ENCODE data around the gene HSD17B12. TPM values are rescaled to one million over a fixed set of nuclear protein-coding genes. Genes with fewer than 3 reads are reported as not detected.

Gene HSD17B12
- total and polyA plus RNA-seq, 2 of the 13 experiments (the other 11 are each of a cell fraction or from before 2014, with no cell fraction given) = 50.3 to 117 TPM

DNA sequence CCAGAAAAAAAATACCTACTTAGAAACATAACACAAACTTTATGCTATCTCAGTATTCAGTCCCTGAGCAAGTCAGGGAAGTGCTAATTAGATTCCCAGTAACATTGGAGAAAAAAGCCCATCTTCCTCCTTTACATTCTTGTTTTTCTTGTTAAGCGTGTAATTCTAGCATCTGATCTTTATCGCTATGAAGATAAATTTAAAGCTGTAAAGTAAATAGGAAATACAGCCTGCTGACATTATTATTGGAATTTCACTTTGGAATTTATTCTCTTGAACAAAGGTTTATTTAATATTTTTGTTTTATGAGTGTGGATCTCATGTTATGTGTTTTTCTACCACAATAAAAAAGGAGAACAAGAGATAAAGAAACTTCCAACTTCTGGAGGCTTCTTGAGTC lies 214.0 kb downstream of the HSD17B12 start:
- Histone ChIP-seq H3K79me2 (ENCODE audit: insufficient read depth, low read length) (no peaks in the 10 kb centered on the region), H3K9ac (ENCODE audit: insufficient read depth, low read depth, low read length) (no peak overlapping the region), H3K27me3 (ENCODE audit: control insufficient read depth in 1 of 2, insufficient read depth in 2 of 2, low read length in 2 of 2) (no peaks in the 10 kb centered on the region), H3K4me1 (ENCODE audit: insufficient read depth, low read length) (no peaks in the 10 kb centered on the region), H3K36me3 (replicated peaks in 1 of 2; ENCODE audit: control insufficient read depth in 1 of 2, insufficient read depth in 2 of 2, low read length in 2 of 2) (peaks cover 13 to 63% of the 10 kb centered on the region in 2 experiments), H3K4me3 (replicated peaks in 1 of 3; ENCODE audit: insufficient read depth in 1 of 3, low read depth in 2 of 3, low read length in 3 of 3) (no peak overlapping the region), H3K4me2 (ENCODE audit: low read depth, low read length) (no peak overlapping the region), H3K27ac (ENCODE audit: extremely low read length, insufficient read depth, low read length) (no peak overlapping the region), H3K9me3 (ENCODE audit: low read length) (no peaks in the 10 kb centered on the region), H2AFZ (ENCODE audit: low read length) (no peak overlapping the region), H4K20me1 (ENCODE audit: insufficient read depth, low read length) (no peaks in the 10 kb centered on the region)
- TF ChIP-seq SMAD9 (CRISPR knock-in tag; IDR thresholded peaks at IDR 0.05) = no peak
- no peak for ATAC-seq
- BruUV-seq (replicated peaks) = no TSS peak
- 97% methylated on average over 2 of the region's 2 CpGs for WGBS (ENCODE audit: low lambda C conversion rate)
- ChIA-PET CTCF (ENCODE audit: low intra/inter-chr PET ratio, low total read pairs) (no interaction called here), POLR2A (no interaction called here)
- intact Hi-C loops (cut with micrococcal nuclease; ENCODE audit: unreplicated experiment) = no loop called here
- in situ Hi-C loops (cut with HindIII; ENCODE audit: extremely low pct_ligation_motif_present, low pct_unique_long_range_greater_than_20kb) = no loop called here
- no peak for DNase-seq (ENCODE audit: low spot score)
- no peak for FAIRE-seq

- no peak overlapping the region for H2AFZ ChIP-seq (ENCODE audit: low read length)
- TF ChIP-seq ZNF850 (CRISPR knock-in tag; conservative IDR thresholded peaks at IDR 0.05) (no peak), GMEB1 (CRISPR knock-in tag; IDR thresholded peaks at IDR 0.05; ENCODE audit: borderline replicate concordance) (no peak), ETV6 (CRISPR knock-in tag; conservative IDR thresholded peaks at IDR 0.05) (no peak), TCF7L2 (IDR thresholded peaks at IDR 0.05; ENCODE audit: low read depth, low read length) (no peak), ZNF335 (CRISPR knock-in tag; IDR thresholded peaks at IDR 0.05) (no peak)
- TF ChIP-seq, protein P1, sequence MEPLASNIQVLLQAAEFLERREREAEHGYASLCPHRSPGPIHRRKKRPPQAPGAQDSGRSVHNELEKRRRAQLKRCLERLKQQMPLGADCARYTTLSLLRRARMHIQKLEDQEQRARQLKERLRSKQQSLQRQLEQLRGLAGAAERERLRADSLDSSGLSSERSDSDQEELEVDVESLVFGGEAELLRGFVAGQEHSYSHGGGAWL (CRISPR knock-in tag; IDR thresholded peaks at IDR 0.05) = no peak
- ATAC-seq (no peak), DNase-seq (ENCODE audit: low spot score) (no peak), FAIRE-seq (no peak)
- H3K27me3 ChIP-seq (ENCODE audit: control insufficient read depth in 1 of 2, insufficient read depth in 2 of 2, low read length in 2 of 2) = no peaks in the 10 kb centered on the region
- no TSS peak for BruUV-seq (replicated peaks)
- H3K4me1 ChIP-seq (ENCODE audit: insufficient read depth, low read length) = no peaks in the 10 kb centered on the region
- intact Hi-C loops (cut with micrococcal nuclease; ENCODE audit: unreplicated experiment) (no loop called here), in situ Hi-C loops (cut with HindIII; ENCODE audit: extremely low pct_ligation_motif_present, low pct_unique_long_range_greater_than_20kb) (no loop called here)
- H3K36me3 ChIP-seq (replicated peaks in 1 of 2; ENCODE audit: control insufficient read depth in 1 of 2, insufficient read depth in 2 of 2, low read length in 2 of 2) = peaks cover 13 to 62% of the 10 kb centered on the region in 2 experiments
- CTCF ChIA-PET (ENCODE audit: low intra/inter-chr PET ratio, low total read pairs) = no interaction called here
- H3K9me3 ChIP-seq (ENCODE audit: low read length) = no peaks in the 10 kb centered on the region
- H4K20me1 ChIP-seq (ENCODE audit: insufficient read depth, low read length) = no peaks in the 10 kb centered on the region
- no peak overlapping the region for H3K9ac ChIP-seq (ENCODE audit: insufficient read depth, low read depth, low read length)
- H3K4me2 ChIP-seq (ENCODE audit: low read depth, low read length) = no peak overlapping the region
- no peak overlapping the region for H3K4me3 ChIP-seq (replicated peaks in 1 of 3; ENCODE audit: insufficient read depth in 1 of 3, low read depth in 2 of 3, low read length in 3 of 3)
- POLR2A ChIA-PET = no interaction called here
- no peak overlapping the region for H3K27ac ChIP-seq (ENCODE audit: extremely low read length, insufficient read depth, low read length)
- 96% methylated on average over 2 of the region's 2 CpGs for WGBS (ENCODE audit: low lambda C conversion rate)
- no peaks in the 10 kb centered on the region for H3K79me2 ChIP-seq (ENCODE audit: insufficient read depth, low read length)
These were observed 215.1 kb downstream of the HSD17B12 start for GRCh38 chr11:43895601-43896000.
